H1 (cell line): ENCODE data around the gene DNAJC5G. TPM values are rescaled to one million over a fixed set of nuclear protein-coding genes. Genes with fewer than 3 reads are reported as not detected.

ENCODE experiments used
- CTCF ChIA-PET: fragments of 300-600 bp; sonication (Branson Sonifier 250); formaldehyde crosslinking; loops from one replicate; lab custom pipeline; 2021; ENCODE audit not compliant: partially characterized antibody; lab: Charles Lee
- POLR2A ChIA-PET: fragments of 300-600 bp; sonication (Branson Sonifier 250); formaldehyde crosslinking; loops from one replicate; lab custom pipeline; 2021; ENCODE audit warnings: inconsistent platforms; ENCODE audit not compliant: partially characterized antibody; lab: Charles Lee
- DNase-seq, 2 experiments: peaks; one replicate each; pipeline versions ENCODE4 v3.0.0 to v3.0.0-alpha.2; 2010 to 2022; ENCODE audit warnings: low spot score in 2 of 2, low read depth in 1 of 2, mixed read lengths in 1 of 2
- FAIRE-seq: peaks from 2 replicates; lab custom pipeline; 2011; peaks lifted over from hg19 to GRCh38; lab: Jason Lieb, UNC
- H2AFZ ChIP-seq: 2 replicates; pipeline ENCODE4 v1.8.1; 2012; ENCODE audit warnings: low read length, inconsistent platforms
- H2AK5ac ChIP-seq: 2 replicates; pipeline ENCODE4 v1.6.1; 2013; ENCODE audit warnings: low read depth, low read length
- H2BK120ac ChIP-seq: replicated peaks from 2 replicates; pipeline ENCODE3; 2013; ENCODE audit warnings: low read depth, low read length, inconsistent platforms
- H2BK12ac ChIP-seq: 2 replicates; pipeline ENCODE4 v1.6.1; 2013; ENCODE audit warnings: low read depth, low read length
- H2BK15ac ChIP-seq: 2 replicates; pipeline ENCODE4 v1.6.1; 2013; ENCODE audit warnings: low read length
- H2BK20ac ChIP-seq: 2 replicates; pipeline ENCODE4 v1.6.1; 2013; ENCODE audit warnings: low read length
- H2BK5ac ChIP-seq: 2 replicates; pipeline ENCODE4 v1.6.1; 2013; ENCODE audit warnings: low read depth, low read length
- H3K14ac ChIP-seq: 2 replicates; pipeline ENCODE4 v1.6.1; 2013; ENCODE audit warnings: inconsistent platforms; ENCODE audit not compliant: insufficient read length
- H3K18ac ChIP-seq: 2 replicates; pipeline ENCODE4 v1.6.1; 2013; ENCODE audit warnings: low read length; ENCODE audit errors: extremely low read depth
- H3K23ac ChIP-seq: 2 replicates; pipeline ENCODE4 v1.6.1; 2013; ENCODE audit warnings: inconsistent platforms; ENCODE audit not compliant: insufficient read length
- H3K23me2 ChIP-seq: 2 replicates; pipeline ENCODE4 v1.6.1; 2013; ENCODE audit warnings: low read depth, low read length
- H3K27ac ChIP-seq: 2 replicates; pipeline ENCODE4 v1.6.1; 2011; ENCODE audit warnings: low read depth, low read length, inconsistent platforms
- H3K27me3 ChIP-seq, 4 experiments: replicated peaks in 1 of 4; 1 replicate in 1 of 4; 2 replicates in 3 of 4; pipeline versions ENCODE4 v1.6.1 to v1.8.1; 2011 to 2013; ENCODE audit warnings: low read length in 3 of 4, mild to moderate bottlenecking in 3 of 4, inconsistent platforms in 2 of 4, mixed read lengths in 2 of 4, moderate library complexity in 1 of 4; ENCODE audit not compliant: control insufficient read depth in 3 of 4, insufficient read depth in 3 of 4; ENCODE audit errors: extremely low read depth in 1 of 4
- H3K36me3 ChIP-seq, 4 experiments: 2 replicates each; pipeline versions ENCODE4 v1.6.1 to v1.8.1; 2011 to 2013; ENCODE audit warnings: mild to moderate bottlenecking in 4 of 4, low read length in 3 of 4, moderate library complexity in 2 of 4, control low read depth in 1 of 4, inconsistent platforms in 1 of 4; ENCODE audit not compliant: insufficient read depth in 4 of 4, control insufficient read depth in 2 of 4
- H3K4ac ChIP-seq: replicated peaks from 2 replicates; pipeline ENCODE3; 2013; ENCODE audit warnings: low read length, low read depth, mixed read lengths, inconsistent platforms; ENCODE audit not compliant: insufficient read length
- H3K4me1 ChIP-seq, 4 experiments: replicated peaks in 1 of 4; 1 replicate in 1 of 4; 2 replicates in 3 of 4; pipeline versions ENCODE4 v1.6.1 to v1.8.1; 2011 to 2013; ENCODE audit warnings: low read length in 3 of 4, inconsistent platforms in 2 of 4, mixed read lengths in 1 of 4; ENCODE audit not compliant: insufficient read depth in 4 of 4, control insufficient read depth in 3 of 4
- H3K4me2 ChIP-seq, 2 experiments: 2 replicates each; pipeline versions ENCODE4 v1.6.1 to v1.8.1; 2011 to 2013; ENCODE audit warnings: low read depth in 2 of 2, low read length in 2 of 2, control low read depth in 1 of 2, inconsistent platforms in 1 of 2, mild to moderate bottlenecking in 1 of 2; ENCODE audit not compliant: insufficient read depth in 1 of 2
- H3K4me3 ChIP-seq, 4 experiments: fragments of 200-600, 300-600 bp in 1 of 4; sonication (generic), shearing (Covaris generic), sonication (Bioruptor Twin) in 1 of 4; 2 replicates each; pipeline versions ENCODE4 v1.5.1 to v1.8.1; 2011 to 2016; ENCODE audit warnings: low read length in 4 of 4, low read depth in 3 of 4, control low read depth in 2 of 4, inconsistent platforms in 2 of 4, mild to moderate bottlenecking in 2 of 4, mixed read lengths in 1 of 4, moderate library complexity in 1 of 4; ENCODE audit not compliant: insufficient read depth in 2 of 4; ENCODE audit errors: extremely low read depth in 1 of 4
- H3K56ac ChIP-seq: replicated peaks from 2 replicates; pipeline ENCODE3; 2013; ENCODE audit warnings: low read depth, mild to moderate bottlenecking, mixed read lengths, low read length, inconsistent platforms; ENCODE audit not compliant: insufficient read length
- H3K79me1 ChIP-seq: 2 replicates; pipeline ENCODE4 v1.6.1; 2013; ENCODE audit warnings: low read depth, low read length, control low read depth
- H3K79me2 ChIP-seq, 2 experiments: 2 replicates each; pipeline versions ENCODE4 v1.6.1 to v1.8.1; 2012 to 2013; ENCODE audit warnings: low read length in 2 of 2, mild to moderate bottlenecking in 2 of 2, inconsistent platforms in 1 of 2; ENCODE audit not compliant: insufficient read depth in 2 of 2, control insufficient read depth in 1 of 2
- H3K9ac ChIP-seq, 4 experiments: replicated peaks in 1 of 4; 1 replicate in 1 of 4; 2 replicates in 3 of 4; pipeline versions ENCODE4 v1.6.1 to v1.8.1; 2011 to 2013; ENCODE audit warnings: low read depth in 3 of 4, low read length in 3 of 4, control low read depth in 2 of 4, mild to moderate bottlenecking in 2 of 4, moderate library complexity in 2 of 4, inconsistent platforms in 1 of 4; ENCODE audit errors: extremely low read depth in 1 of 4
- H3K9me3 ChIP-seq, 2 experiments: 2 replicates each; pipeline versions ENCODE4 v1.6.1 to v1.8.1; 2012 to 2013; ENCODE audit warnings: mild to moderate bottlenecking in 2 of 2, moderate library complexity in 2 of 2, control low read depth in 1 of 2, inconsistent platforms in 1 of 2, low read depth in 1 of 2, low read length in 1 of 2, mixed read lengths in 1 of 2; ENCODE audit not compliant: insufficient read depth in 2 of 2
- H4K20me1 ChIP-seq, 2 experiments: replicated peaks in 1 of 2; 2 replicates each; pipeline versions ENCODE3 to v1.8.1; 2011 to 2013; ENCODE audit warnings: inconsistent platforms in 2 of 2, low read length in 2 of 2, mild to moderate bottlenecking in 1 of 2; ENCODE audit not compliant: insufficient read depth in 2 of 2, control insufficient read depth in 1 of 2
- H4K5ac ChIP-seq: 2 replicates; pipeline ENCODE4 v1.6.1; 2013; ENCODE audit warnings: low read length, low read depth, mixed read lengths, inconsistent platforms; ENCODE audit not compliant: insufficient read length
- H4K8ac ChIP-seq: 2 replicates; pipeline ENCODE4 v1.8.0; 2013; ENCODE audit warnings: mild to moderate bottlenecking, moderate library complexity, low read length, inconsistent platforms; ENCODE audit not compliant: insufficient read depth; ENCODE audit errors: extremely low read depth
- H4K91ac ChIP-seq: replicated peaks from 2 replicates; pipeline ENCODE3; 2013; ENCODE audit warnings: low read length, mixed read lengths, inconsistent platforms; ENCODE audit not compliant: insufficient read length
- CBX8 ChIP-seq: fragments of 300-800, 300-1000 bp; sonication (generic); IDR thresholded peaks from 2 replicates; pipeline ENCODE4 v1.7.1; 2016; ENCODE audit warnings: low read depth, low read length, borderline replicate concordance
- CHD1 ChIP-seq: IDR thresholded peaks from 2 replicates; pipeline ENCODE4 v1.6.1; 2012; ENCODE audit warnings: low read depth, low read length, improper control_type of control experiment
- JUND ChIP-seq: IDR thresholded peaks from 2 replicates; pipeline ENCODE4 v1.6.1; 2011; ENCODE audit warnings: mild to moderate bottlenecking, improper control_type of control experiment, low read length
- KDM4A ChIP-seq: IDR thresholded peaks from one replicate; pipeline ENCODE4 v1.7.1; 2012; ENCODE audit warnings: low read depth, mild to moderate bottlenecking, moderate library complexity, low read length, inconsistent platforms; ENCODE audit not compliant: severe bottlenecking
- TAF1 ChIP-seq: IDR thresholded peaks from 2 replicates; pipeline ENCODE4 v1.6.1; 2011; ENCODE audit warnings: mild to moderate bottlenecking, low read depth, low read length
- YY1 ChIP-seq: IDR thresholded peaks from 2 replicates; pipeline ENCODE4 v1.6.1; 2011; ENCODE audit warnings: low read depth, mild to moderate bottlenecking, low read length
- WGBS, 2 experiments: shearing (Covaris generic) in 1 of 2; methylation state at CpG; one replicate each; pipeline versions ENCODE4 v1.1.6 to v1.1.7; 2013 to 2015; ENCODE audit warnings: low lambda C conversion rate in 2 of 2, mixed read lengths in 2 of 2, inconsistent platforms in 1 of 2, low coverage in 1 of 2, missing lambda C conversion rate in 1 of 2; ENCODE audit not compliant: insufficient replicate concordance in 2 of 2, insufficient coverage in 1 of 2, insufficient read length in 1 of 2; ENCODE audit errors: extremely low coverage in 1 of 2, missing lambda C conversion rate in 1 of 2; 5-methylcytosine and 5-hydroxymethylcytosine counted together
- long read RNA-seq, 2 experiments: library from RNA in 1 of 2; library from capped mRNA in 1 of 2; stranded (forward); transcript quantifications; one replicate each; pipeline ENCODE4 v2.0.0, GENCODE V29; 2021; ENCODE audit warnings: inconsistent platforms in 1 of 2
- polyA minus RNA-seq, 3 experiments: library from RNA; depleted of rRNA, polyadenylated mRNA; stranded (reverse); fragments of >200 nt; gene quantifications; 1 replicate in 2 of 3; 2 replicates in 1 of 3; pipeline ENCODE4 v1.2.3, GENCODE V29; 2011
- polyA plus RNA-seq, 7 experiments: library from polyadenylated mRNA; depleted of rRNA in 3 of 7; stranded (reverse) in 5 of 7; unstranded in 2 of 7; fragments of >200 nt in 5 of 7; fragments of 200-250 nt in 2 of 7; gene quantifications; 1 replicate in 5 of 7; 2 replicates in 1 of 7; 4 replicates in 1 of 7; pipeline versions ENCODE4 v1.2.1 to v1.2.3, GENCODE V29; 2011 to 2013; ENCODE audit warnings: missing spikeins in 2 of 7, mixed read lengths in 2 of 7
- total RNA-seq: library from RNA; stranded (reverse); fragmentation: NEBNext Ultra II Directional; extraction: Animal tissue kit (Norgen Biotek cat#: 25700); gene quantifications from 2 replicates; pipeline ENCODE4 v1.2.1, GENCODE V29; 2021

Gene DNAJC5G
- total RNA-seq (1.4 TPM in 2 replicates), polyA plus RNA-seq (2011; rRNA removed) (0.75 and 0.83 TPM in 2 replicates), polyA minus RNA-seq (2011; rRNA and poly(A)+ RNA removed) (0.60 and 1.7 TPM in 2 replicates)
- 1.0 TPM for polyA plus RNA-seq (2011; cell fraction: cytosol; rRNA removed)
- polyA plus RNA-seq (2011; cell fraction: nucleus; rRNA removed): 2.6 TPM
- polyA plus RNA-seq (2012, experiment 1 of 2): 0.86 to 1.3 TPM (median 1.1 TPM) in 4 replicates
- 0.18 TPM for polyA plus RNA-seq (2012, experiment 2 of 2)
- polyA plus RNA-seq (2013, experiment 1 of 2): 0.51 TPM
- 0.63 TPM for polyA plus RNA-seq (2013, experiment 2 of 2)
- 1.2 TPM for polyA minus RNA-seq (2011; cell fraction: cytosol; rRNA and poly(A)+ RNA removed)
- 1.00 TPM for polyA minus RNA-seq (2011; cell fraction: nucleus; rRNA and poly(A)+ RNA removed)
- long read RNA-seq, experiment 1: 0 reads
- long read RNA-seq, experiment 2: 0 reads

- no peak within 1 kb of the TSS; the same call in 1 of the 2 replicates for H2BK12ac ChIP-seq
- H3K4me2 ChIP-seq: no peak within 1 kb of the TSS
- no peak for FAIRE-seq
- no peak within 1 kb of the TSS for H3K4ac ChIP-seq
- H2BK120ac ChIP-seq: no peak within 1 kb of the TSS
- no peak within 1 kb of the TSS; a peak in 1 of 7 replicates for H3K9ac ChIP-seq
- H3K23ac ChIP-seq: no peak within 1 kb of the TSS
- POLR2A ChIA-PET: interaction anchor here (0.6 to 11.9 kb wide), 4 partner anchors 11 to 45 kb away, joined by 3 to 149 read pairs (median 33); partner anchors contain the start of gene SLC30A3
- no peak within 1 kb of the TSS for H2BK5ac ChIP-seq
- H4K91ac ChIP-seq: no peak within 1 kb of the TSS
- peak within 1 kb of the TSS; percentile 57; the same call in 1 of the 2 replicates for H4K8ac ChIP-seq
- DNase-seq: no peak
- H3K79me1 ChIP-seq: no peaks in the 10 kb centered on the region
- no peaks in the 10 kb centered on the region for H3K79me2 ChIP-seq
- H3K4me3 ChIP-seq: no peak within 1 kb of the TSS
- WGBS, 2 experiments: 91% methylated on average over 33 of the region's 39 CpGs; no CpG with 5 or more reads in 1 of the 2 experiments
- peaks cover 0 to 5% (median 0%) of the 10 kb centered on the region in 4 experiments; a peak in 2 of 7 replicates for H3K4me1 ChIP-seq
- H4K5ac ChIP-seq: no peak within 1 kb of the TSS
- no peak within 1 kb of the TSS for H2AK5ac ChIP-seq
- H2AFZ ChIP-seq: no peak within 1 kb of the TSS; the same call in 1 of the 2 replicates
- no peak within 1 kb of the TSS for H3K27ac ChIP-seq
- no peaks in the 10 kb centered on the region for H3K27me3 ChIP-seq
- H3K9me3 ChIP-seq: no peaks in the 10 kb centered on the region
- H3K23me2 ChIP-seq: no peaks in the 10 kb centered on the region
- no peak within 1 kb of the TSS for H3K56ac ChIP-seq
- H4K20me1 ChIP-seq: no peaks in the 10 kb centered on the region
- H3K18ac ChIP-seq: no peak within 1 kb of the TSS
- no peaks in the 10 kb centered on the region for H3K36me3 ChIP-seq
- no peak within 1 kb of the TSS for H3K14ac ChIP-seq
- CTCF ChIA-PET: interaction anchor here (1.0 to 20.2 kb wide), 8 partner anchors 8 to 143 kb away, joined by 3 to 413 read pairs (median 36); partner anchors contain the start of gene SLC30A3
- peak within 1 kb of the TSS; percentile 56; the same call in 1 of the 2 replicates for H2BK20ac ChIP-seq
- no peak within 1 kb of the TSS; the same call in 1 of the 2 replicates for H2BK15ac ChIP-seq
- no peak for TF ChIP-seq CBX8
- TF ChIP-seq JUND: no peak
- TF ChIP-seq TAF1: no peak
- no peak for TF ChIP-seq CHD1
- TF ChIP-seq YY1: no peak
- TF ChIP-seq KDM4A: no peak
Measured at GRCh38 chr2:27275211-27276150, at the start of gene DNAJC5G. Gene DNAJC5G (plus strand): TSS chr2:27275433. CDS start chr2:27276729, 1,296 bp downstream.
